ENCODE data around the gene TAS2R10. TPM values are rescaled to one million over a fixed set of nuclear protein-coding genes. Genes with fewer than 3 reads are reported as not detected.

TAS2R10 gene
- polyA plus RNA-seq, 1 donor (not counting 4 experiments of a cell fraction or from before 2014, with no cell fraction given) = 0.22 TPM

GRCh38 chr12:10811883-10812536 is 14.1 kb downstream of the TAS2R10 start:
- H3K27ac ChIP-seq (ENCODE audit: control insufficient read depth, insufficient read depth, low read length) = no peak overlapping the region
- no peak overlapping the region for H3K4me2 ChIP-seq (ENCODE audit: control insufficient read depth, extremely low read depth, insufficient read depth, low read depth, low read length)
- no peaks in the 10 kb centered on the region for H4K20me1 ChIP-seq (ENCODE audit: control insufficient read depth, extremely low read depth, insufficient read depth, low read length)
- H3K9me3 ChIP-seq (ENCODE audit: control insufficient read depth, low read depth, low read length) = no peaks in the 10 kb centered on the region
- TF ChIP-seq, protein P1, sequence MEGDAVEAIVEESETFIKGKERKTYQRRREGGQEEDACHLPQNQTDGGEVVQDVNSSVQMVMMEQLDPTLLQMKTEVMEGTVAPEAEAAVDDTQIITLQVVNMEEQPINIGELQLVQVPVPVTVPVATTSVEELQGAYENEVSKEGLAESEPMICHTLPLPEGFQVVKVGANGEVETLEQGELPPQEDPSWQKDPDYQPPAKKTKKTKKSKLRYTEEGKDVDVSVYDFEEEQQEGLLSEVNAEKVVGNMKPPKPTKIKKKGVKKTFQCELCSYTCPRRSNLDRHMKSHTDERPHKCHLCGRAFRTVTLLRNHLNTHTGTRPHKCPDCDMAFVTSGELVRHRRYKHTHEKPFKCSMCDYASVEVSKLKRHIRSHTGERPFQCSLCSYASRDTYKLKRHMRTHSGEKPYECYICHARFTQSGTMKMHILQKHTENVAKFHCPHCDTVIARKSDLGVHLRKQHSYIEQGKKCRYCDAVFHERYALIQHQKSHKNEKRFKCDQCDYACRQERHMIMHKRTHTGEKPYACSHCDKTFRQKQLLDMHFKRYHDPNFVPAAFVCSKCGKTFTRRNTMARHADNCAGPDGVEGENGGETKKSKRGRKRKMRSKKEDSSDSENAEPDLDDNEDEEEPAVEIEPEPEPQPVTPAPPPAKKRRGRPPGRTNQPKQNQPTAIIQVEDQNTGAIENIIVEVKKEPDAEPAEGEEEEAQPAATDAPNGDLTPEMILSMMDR (optimal IDR thresholded peaks at IDR 0.05 in 1 of 3, IDR thresholded peaks at IDR 0.05 in 1 of 3, conservative IDR thresholded peaks at IDR 0.05 in 1 of 3; ENCODE audit: extremely low read depth in 1 of 3, insufficient read depth in 2 of 3, low read length in 3 of 3) = no peak
- TF ChIP-seq EZH2 (IDR thresholded peaks at IDR 0.05; ENCODE audit: low read length) = no peak
- FAIRE-seq (no peak), DNase-seq (ENCODE audit: low read depth, low spot score) (no peak)
- dilution Hi-C loops (cut with MboI; ENCODE audit: extremely low pct_ligation_motif_present, low sequenced_read_pairs) = no loop called here
- no peaks in the 10 kb centered on the region for H3K27me3 ChIP-seq (ENCODE audit: control insufficient read depth, extremely low read depth, insufficient read depth, low read length)
- H3K4me1 ChIP-seq (ENCODE audit: control insufficient read depth, extremely low read depth, insufficient read depth, low read length) = no peaks in the 10 kb centered on the region
- no peaks in the 10 kb centered on the region for H3K36me3 ChIP-seq (ENCODE audit: control insufficient read depth in 2 of 2, extremely low read depth in 1 of 2, insufficient read depth in 2 of 2, low read length in 2 of 2)
- H3K9me1 ChIP-seq (ENCODE audit: control insufficient read depth, extremely low read depth, insufficient read depth, low read length) = no peaks in the 10 kb centered on the region
- no peak overlapping the region for H3K9ac ChIP-seq (ENCODE audit: control insufficient read depth, extremely low read depth, insufficient read depth, low read length)
- no peak overlapping the region for H2AFZ ChIP-seq (ENCODE audit: control insufficient read depth, low read length)
- no peaks in the 10 kb centered on the region for H3K79me2 ChIP-seq (ENCODE audit: control insufficient read depth, insufficient read depth, low read length)
- no peak overlapping the region for H3K4me3 ChIP-seq (ENCODE audit: control insufficient read depth in 2 of 3, extremely low read depth in 1 of 3, insufficient read depth in 2 of 3, low read depth in 1 of 3, low read length in 3 of 3)

- no peaks in the 10 kb centered on the region for H3K9me3 ChIP-seq (ENCODE audit: control insufficient read depth, low read depth, low read length)
- H3K79me2 ChIP-seq (ENCODE audit: control insufficient read depth, insufficient read depth, low read length) = no peaks in the 10 kb centered on the region
- no peaks in the 10 kb centered on the region for H4K20me1 ChIP-seq (ENCODE audit: control insufficient read depth, extremely low read depth, insufficient read depth, low read length)
- DNase-seq (ENCODE audit: low read depth, low spot score) (no peak), FAIRE-seq (no peak)
- no peaks in the 10 kb centered on the region for H3K4me1 ChIP-seq (ENCODE audit: control insufficient read depth, extremely low read depth, insufficient read depth, low read length)
- no peak within 1 kb of the TSS for H3K4me2 ChIP-seq (ENCODE audit: control insufficient read depth, extremely low read depth, insufficient read depth, low read depth, low read length)
- H3K36me3 ChIP-seq (ENCODE audit: control insufficient read depth in 2 of 2, extremely low read depth in 1 of 2, insufficient read depth in 2 of 2, low read length in 2 of 2) = no peaks in the 10 kb centered on the region
- no peak for TF ChIP-seq EZH2 (IDR thresholded peaks at IDR 0.05; ENCODE audit: low read length)
- TF ChIP-seq, protein P1 (optimal IDR thresholded peaks at IDR 0.05 in 1 of 3, IDR thresholded peaks at IDR 0.05 in 1 of 3, conservative IDR thresholded peaks at IDR 0.05 in 1 of 3; ENCODE audit: extremely low read depth in 1 of 3, insufficient read depth in 2 of 3, low read length in 3 of 3) = no peak
- no peak within 1 kb of the TSS for H2AFZ ChIP-seq (ENCODE audit: control insufficient read depth, low read length)
- dilution Hi-C loops (cut with MboI; ENCODE audit: extremely low pct_ligation_motif_present, low sequenced_read_pairs) = no loop called here
- no peak within 1 kb of the TSS for H3K4me3 ChIP-seq (ENCODE audit: control insufficient read depth in 2 of 3, extremely low read depth in 1 of 3, insufficient read depth in 2 of 3, low read depth in 1 of 3, low read length in 3 of 3)
- no peak within 1 kb of the TSS for H3K27ac ChIP-seq (ENCODE audit: control insufficient read depth, insufficient read depth, low read length)
- no peaks in the 10 kb centered on the region for H3K9me1 ChIP-seq (ENCODE audit: control insufficient read depth, extremely low read depth, insufficient read depth, low read length)
- no peak within 1 kb of the TSS for H3K9ac ChIP-seq (ENCODE audit: control insufficient read depth, extremely low read depth, insufficient read depth, low read length)
- no peaks in the 10 kb centered on the region for H3K27me3 ChIP-seq (ENCODE audit: control insufficient read depth, extremely low read depth, insufficient read depth, low read length)
Measured at GRCh38 chr12:10810068-10810467, 16.1 kb downstream of the TAS2R10 start, which contains the start of gene TAS2R9. TSS of gene TAS2R9 (minus strand) at chr12:10810168. CDS start at chr12:10810075, 93 bp downstream.

Data from keratinocyte (primary cell).